HS-5 (cell line): Measurements from ENCODE around the gene NXPH3.

ENCODE experiments used
- DNase-seq: peaks from one replicate; pipeline ENCODE4 v3.0.0-alpha.2; 2012; ENCODE audit warnings: low read depth

Gene NXPH3

DNA sequence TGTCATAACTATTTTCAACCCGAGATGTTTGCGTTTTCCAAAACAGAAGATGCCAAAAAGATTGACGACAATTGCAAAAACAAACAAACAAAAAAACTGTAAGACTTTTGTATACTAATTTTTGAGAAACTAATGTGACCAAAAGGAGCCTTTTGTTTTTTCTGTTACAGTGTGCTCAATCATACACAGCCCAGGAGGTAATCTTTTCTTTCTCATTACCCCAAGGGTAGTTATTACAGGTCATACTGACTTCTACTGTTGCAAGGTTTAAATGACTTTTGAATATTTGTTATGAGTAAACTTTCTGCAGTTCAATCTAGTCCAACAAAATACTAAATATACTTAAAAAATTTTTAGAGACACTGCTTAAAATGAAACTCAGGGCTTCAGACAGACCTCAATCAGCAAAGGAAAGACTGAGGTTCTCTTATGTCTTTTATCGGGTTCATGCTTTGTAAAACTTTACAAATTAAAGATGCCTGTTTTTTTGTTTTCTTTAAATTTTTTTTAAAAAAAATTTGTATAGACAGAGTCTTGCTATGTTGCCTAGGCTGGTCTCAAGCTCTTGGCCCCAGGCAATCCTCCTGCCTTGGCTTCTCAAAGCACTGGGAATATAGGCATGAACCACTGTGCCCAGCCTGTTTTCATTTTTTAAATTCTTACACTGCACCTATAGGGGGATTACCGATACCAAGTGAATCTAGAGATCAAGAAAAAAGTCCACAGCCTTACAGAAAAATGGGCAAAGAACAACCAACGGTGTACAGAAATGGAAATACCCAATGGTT lies 54.6 kb downstream of the NXPH3 start:
- DNase-seq: no peak

DNA sequence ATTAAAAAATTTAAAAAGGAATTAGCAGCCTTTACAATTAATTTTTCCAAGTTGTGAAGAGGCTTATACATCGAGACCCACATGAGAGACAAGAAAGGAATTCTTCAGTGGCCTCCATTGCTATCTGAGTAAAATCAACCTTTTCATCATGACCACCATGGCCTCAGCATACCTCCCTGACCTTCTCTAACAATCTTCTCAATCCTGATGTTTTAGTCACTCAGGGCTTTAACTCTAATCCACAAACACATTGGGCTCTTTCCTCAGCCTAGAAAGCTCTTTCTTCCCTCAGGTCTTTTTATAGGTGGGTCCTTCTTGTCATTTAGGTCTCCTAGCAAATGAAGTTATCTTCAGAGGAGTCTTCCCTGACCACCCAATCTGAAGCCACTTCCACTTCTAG lies 55.8 kb downstream of the NXPH3 start:
- no peak for DNase-seq
